ENCODE results near the gene DPH7. TPM values are rescaled to one million over a fixed set of nuclear protein-coding genes. Genes with fewer than 3 reads are reported as not detected.
"Not testable (repeated sequence)": the region's sequence is repeated elsewhere in the genome, so short reads cannot be mapped to it uniquely, and the experiment has no call there.

Gene DPH7
- total RNA-seq, 2 experiments from 2014 or later: 31.9 to 34.2 TPM

DNA sequence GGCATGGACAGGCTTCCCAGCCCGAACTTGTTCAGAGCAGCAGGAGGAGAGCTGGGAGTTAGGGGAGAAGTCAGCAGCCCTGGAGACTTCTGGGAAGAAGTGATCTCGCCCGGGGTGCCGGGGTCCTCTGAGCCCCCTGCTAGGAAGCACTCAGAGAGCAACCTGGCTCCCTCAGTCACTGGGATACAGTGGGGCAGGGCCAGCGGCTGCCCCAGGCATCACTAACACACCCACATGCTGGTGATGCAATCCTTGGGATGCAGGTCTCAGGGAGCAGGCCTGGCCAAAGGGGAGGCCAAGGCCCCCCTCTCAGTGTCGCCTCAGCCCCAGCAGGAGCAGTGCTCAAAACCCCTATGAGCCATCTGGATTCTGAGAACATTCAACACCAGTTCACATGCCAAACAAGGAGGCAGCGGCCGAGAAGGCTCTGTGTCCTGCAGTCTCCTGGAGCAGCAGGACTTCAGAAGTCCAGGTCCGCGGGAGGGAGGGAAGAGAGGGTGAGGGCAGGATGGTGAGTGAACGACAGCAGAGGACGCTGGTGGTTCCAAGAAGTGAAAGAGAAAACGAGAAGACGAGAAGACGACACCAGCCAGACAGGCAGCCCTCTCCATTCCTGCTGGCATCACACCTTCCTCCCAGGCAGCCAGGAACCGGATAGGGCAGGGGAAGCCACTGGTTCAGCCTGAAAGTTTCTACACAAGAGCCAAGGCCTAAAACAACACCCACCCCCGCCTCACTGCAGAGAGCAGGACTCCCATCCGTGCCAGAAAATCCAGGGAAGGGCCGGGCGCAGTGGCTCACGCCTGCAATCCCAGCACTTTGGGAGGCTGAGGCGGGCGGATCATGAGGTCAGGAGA, 30.8 kb downstream of the DPH7 start:
- CTCF ChIA-PET: no interaction called here
- no peak for DNase-seq
- no peak overlapping the region for H3K4me3 Mint-ChIP-seq

DNA sequence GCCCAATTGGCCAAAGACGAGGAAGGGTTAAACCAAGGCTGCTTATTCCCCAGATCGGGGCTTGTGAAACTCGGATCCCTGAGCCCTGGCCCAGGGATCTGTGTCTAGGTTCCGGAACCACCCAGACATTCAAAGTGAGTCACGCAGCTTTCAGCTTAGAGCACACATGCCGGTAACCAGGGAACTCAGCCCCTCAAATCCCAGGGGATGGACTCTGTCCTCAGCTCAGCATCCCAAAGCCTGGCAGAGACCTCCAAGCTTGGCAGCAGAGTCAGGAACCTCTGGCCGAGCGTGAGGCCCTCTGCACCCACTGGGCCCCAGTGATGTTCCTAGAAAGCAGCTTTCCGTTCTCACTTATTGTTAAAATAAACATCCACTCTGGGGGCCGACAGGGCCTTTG, 33.6 kb downstream of the DPH7 start:
- no peak for DNase-seq
- no peaks in the 10 kb centered on the region for H3K9me3 Mint-ChIP-seq
- no peak overlapping the region for H3K4me3 Mint-ChIP-seq
- ChIA-PET POLR2A (no interaction called here), CTCF (interaction anchor here (1.2 to 1.7 kb wide), 3 partner anchors 10 to 123 kb away, joined by 3 to 4 read pairs (median 3); partner anchors contain the start of gene EXD3)
- no peaks in the 10 kb centered on the region for H3K27me3 Mint-ChIP-seq
- no peaks in the 10 kb centered on the region for H3K36me3 Mint-ChIP-seq (ENCODE audit: low read depth)
- no peak overlapping the region for H3K27ac Mint-ChIP-seq
- H3K4me1 Mint-ChIP-seq: peaks cover 11% of the 10 kb centered on the region

More for the DNA sequence above, 30.8 kb downstream of the DPH7 start:
- no peaks in the 10 kb centered on the region for H3K27me3 Mint-ChIP-seq
- H3K4me1 Mint-ChIP-seq: peaks cover 20% of the 10 kb centered on the region
- no peak overlapping the region for H3K27ac Mint-ChIP-seq
- H3K36me3 Mint-ChIP-seq (ENCODE audit: low read depth): peaks cover 2% of the 10 kb centered on the region
- POLR2A ChIA-PET: no interaction called here
- H3K9me3 Mint-ChIP-seq: no peaks in the 10 kb centered on the region

DNA sequence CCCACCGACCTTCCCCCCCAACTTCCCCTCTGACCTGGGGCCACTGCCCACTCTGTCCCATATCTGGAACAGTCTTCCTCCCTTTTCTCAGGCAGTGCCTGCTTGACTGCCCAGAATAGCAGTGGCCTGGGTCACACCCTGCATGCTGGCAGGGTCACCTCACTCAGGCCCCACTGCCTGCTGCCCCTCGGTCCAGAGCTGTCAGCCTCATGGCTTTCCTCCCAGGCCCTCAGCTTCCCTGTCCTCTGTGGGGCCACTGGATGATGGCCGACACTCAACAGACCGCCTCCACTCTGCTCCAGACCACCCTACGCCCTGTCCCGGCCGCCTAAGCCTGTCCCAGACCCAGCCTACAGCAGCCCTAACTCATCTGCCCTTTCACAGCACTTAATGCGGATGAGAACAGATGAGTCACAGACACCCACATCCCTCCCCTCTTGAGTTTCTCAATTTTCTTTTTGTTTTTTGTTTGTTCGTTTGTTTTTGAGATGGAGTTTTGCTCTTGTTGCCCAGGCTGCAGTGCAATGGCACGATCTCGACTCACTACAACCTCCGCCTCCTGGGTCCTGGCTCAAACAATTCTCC, 34.5 kb downstream of the DPH7 start:
- POLR2A ChIA-PET: no interaction called here
- H3K36me3 Mint-ChIP-seq (ENCODE audit: low read depth): no peaks in the 10 kb centered on the region
- no peak for DNase-seq

DNA sequence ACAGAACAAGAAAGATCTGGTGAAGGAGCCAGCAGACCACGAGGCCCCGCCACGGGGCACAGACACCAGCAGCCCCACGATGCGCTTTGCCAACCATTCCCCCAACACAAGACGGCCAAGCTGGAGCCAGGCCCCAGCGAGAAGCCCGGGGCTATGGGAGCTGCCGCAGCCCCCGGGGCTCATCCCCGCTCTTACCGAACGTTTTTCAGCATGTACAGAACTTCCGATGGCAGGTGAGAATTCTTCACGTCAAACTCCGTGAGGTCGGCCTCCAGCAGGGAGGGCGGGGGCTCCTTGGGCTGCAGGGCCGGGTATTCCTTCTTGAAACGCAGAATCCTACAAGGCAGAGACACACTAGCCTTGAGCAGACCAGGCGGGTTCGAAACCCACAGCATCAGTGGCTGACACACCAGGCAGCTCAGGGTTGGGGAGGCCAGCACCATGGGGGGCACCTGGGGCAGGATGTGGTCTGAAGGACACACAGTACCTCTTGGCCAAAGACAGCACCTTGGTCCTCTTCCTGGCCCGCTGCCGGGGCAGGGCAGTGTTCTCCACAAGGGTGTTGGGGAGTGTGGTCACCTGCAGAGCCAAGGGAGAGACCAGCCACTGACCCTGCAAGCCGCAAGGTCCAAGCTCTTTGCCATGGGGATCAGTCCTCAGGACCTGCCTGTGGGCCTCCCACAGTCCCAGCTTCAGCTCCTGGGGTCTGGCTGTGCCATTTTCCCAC, 35.3 kb downstream of the DPH7 start:
- H3K4me1 Mint-ChIP-seq: peaks cover 6% of the 10 kb centered on the region
- no peaks in the 10 kb centered on the region for H3K9me3 Mint-ChIP-seq
- CTCF ChIA-PET: no interaction called here
- DNase-seq: no peak
- no peaks in the 10 kb centered on the region for H3K36me3 Mint-ChIP-seq (ENCODE audit: low read depth)
- H3K4me3 Mint-ChIP-seq: no peak overlapping the region
- POLR2A ChIA-PET: interaction anchor here (0.7 kb wide), 1 partner anchor 9 kb away, joined by 3 read pairs; no protein-coding TSS in a partner anchor
- H3K27me3 Mint-ChIP-seq: no peaks in the 10 kb centered on the region
- no peak overlapping the region for H3K27ac Mint-ChIP-seq

More for the DNA sequence above, 34.5 kb downstream of the DPH7 start:
- Mint-ChIP-seq H3K27me3 (no peaks in the 10 kb centered on the region), H3K27ac (no peak overlapping the region), H3K4me3 (no peak overlapping the region), H3K9me3 (no peaks in the 10 kb centered on the region), H3K4me1 (peaks cover 6% of the 10 kb centered on the region)
- CTCF ChIA-PET: interaction anchor here (1.2 kb wide), 1 partner anchor 9 kb away, joined by 3 read pairs; no protein-coding TSS in a partner anchor

DNA sequence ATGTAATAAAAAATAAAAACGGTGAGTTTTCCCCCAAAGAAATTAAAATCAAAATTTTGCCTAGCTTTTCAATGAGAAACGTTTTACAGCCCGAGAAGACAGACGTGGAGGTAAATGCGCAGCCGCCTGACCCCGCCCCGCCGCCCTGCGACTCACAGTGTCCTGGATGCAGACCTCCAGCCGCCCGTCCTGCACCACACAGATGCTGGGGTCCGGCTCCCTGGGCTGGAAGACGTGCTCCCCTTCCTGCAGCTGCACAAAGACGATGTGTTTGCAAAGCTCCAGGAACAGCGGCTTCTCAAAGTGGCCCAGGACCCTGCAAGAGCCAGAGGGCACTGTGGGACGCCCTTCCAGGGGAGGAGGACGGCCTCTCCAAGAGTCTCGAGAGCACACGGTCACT, 36.2 kb downstream of the DPH7 start:
- POLR2A ChIA-PET: no interaction called here
- no peak overlapping the region for H3K27ac Mint-ChIP-seq
- H3K36me3 Mint-ChIP-seq (ENCODE audit: low read depth): peaks cover 1% of the 10 kb centered on the region
- CTCF ChIA-PET: no interaction called here
- no peak for DNase-seq
- H3K27me3 Mint-ChIP-seq: no peaks in the 10 kb centered on the region
- no peak overlapping the region for H3K4me3 Mint-ChIP-seq
- peaks cover 6% of the 10 kb centered on the region for H3K4me1 Mint-ChIP-seq
- no peaks in the 10 kb centered on the region for H3K9me3 Mint-ChIP-seq

DNA sequence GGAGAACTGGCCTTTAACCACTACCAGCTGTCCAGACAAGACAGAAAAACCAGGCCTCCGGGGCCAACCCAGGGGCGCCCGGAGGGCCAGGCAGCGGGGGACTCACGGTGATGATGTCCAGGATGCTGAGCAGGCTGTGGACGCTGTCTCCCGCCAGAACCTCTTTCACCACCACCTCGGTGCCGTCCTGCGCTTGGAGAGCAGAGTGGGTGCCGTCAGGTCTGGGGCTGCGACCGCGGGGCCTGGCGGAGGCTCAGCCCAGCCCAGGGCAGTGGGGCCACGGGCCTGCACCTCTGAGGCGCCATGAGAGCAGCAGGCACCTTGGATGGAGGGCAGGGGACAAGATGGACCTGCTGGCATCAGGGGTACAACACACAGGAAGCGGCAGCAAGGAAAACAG, 38.2 kb downstream of the DPH7 start:
- no peak overlapping the region for H3K4me3 Mint-ChIP-seq
- ChIA-PET CTCF (no interaction called here), POLR2A (interaction anchor here (1.2 kb wide), 1 partner anchor 10 kb away, joined by 3 read pairs; the partner anchor contains the start of gene PNPLA7)
- H3K9me3 Mint-ChIP-seq: peaks cover 5% of the 10 kb centered on the region
- H3K4me1 Mint-ChIP-seq: peaks cover 20% of the 10 kb centered on the region
- H3K27me3 Mint-ChIP-seq: no peaks in the 10 kb centered on the region
- H3K27ac Mint-ChIP-seq: no peak overlapping the region
- peaks cover 9% of the 10 kb centered on the region for H3K36me3 Mint-ChIP-seq (ENCODE audit: low read depth)
- no peak for DNase-seq

DNA sequence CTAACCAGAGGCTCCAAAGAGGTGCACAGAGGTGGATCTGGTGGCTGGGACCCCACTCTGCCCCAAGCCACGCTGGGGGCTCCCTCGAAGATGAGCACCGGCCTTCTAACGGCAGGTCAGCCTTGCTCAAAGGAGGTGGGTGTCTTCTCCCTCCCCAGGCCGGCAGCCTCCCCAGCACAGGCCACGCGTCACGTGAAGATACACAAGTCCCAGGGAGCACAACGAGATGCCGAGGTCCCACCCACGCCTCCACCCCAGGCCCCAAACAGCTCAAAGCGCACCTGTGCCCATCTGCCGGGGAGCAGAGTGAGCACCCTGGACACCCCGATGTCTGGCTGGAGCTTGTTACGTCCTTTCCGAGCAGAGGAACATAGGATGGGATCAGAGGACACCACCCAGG, 40.7 kb downstream of the DPH7 start:
- CTCF ChIA-PET: no interaction called here
- POLR2A ChIA-PET: no interaction called here
- DNase-seq: no peak
- no peak overlapping the region for H3K27ac Mint-ChIP-seq
- no peak overlapping the region for H3K4me3 Mint-ChIP-seq
- no peaks in the 10 kb centered on the region for H3K27me3 Mint-ChIP-seq
- peaks cover 5% of the 10 kb centered on the region for H3K9me3 Mint-ChIP-seq
- H3K36me3 Mint-ChIP-seq (ENCODE audit: low read depth): peaks cover 9% of the 10 kb centered on the region
- H3K4me1 Mint-ChIP-seq: peaks cover 27% of the 10 kb centered on the region

DNA sequence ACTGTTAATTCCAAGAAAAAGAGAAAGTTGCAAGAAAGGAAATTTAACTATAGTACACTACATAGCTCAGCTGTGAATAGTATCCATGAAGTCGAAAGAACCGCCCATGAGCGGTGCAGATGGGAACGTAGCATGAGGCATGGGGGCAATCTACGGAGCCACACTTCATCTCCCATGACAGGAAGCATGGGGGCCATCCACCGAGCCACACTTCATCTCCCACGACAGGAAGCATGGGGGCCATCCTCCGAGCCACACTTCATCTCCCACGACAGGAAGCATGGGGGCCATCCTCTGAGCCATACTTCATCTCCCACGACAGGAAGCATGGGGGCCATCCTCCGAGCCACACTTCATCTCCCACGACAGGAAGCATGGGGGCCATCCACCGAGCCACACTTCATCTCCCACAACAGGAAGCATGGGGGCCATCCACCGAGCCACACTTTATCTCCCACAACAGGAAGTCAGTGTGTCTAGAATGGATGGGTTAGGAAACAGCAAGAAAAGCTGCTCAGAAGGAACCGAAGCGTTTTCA, 42.1 kb downstream of the DPH7 start:
- peak; percentile 48 for DNase-seq
- POLR2A ChIA-PET: interaction anchor here (0.9 kb wide), 1 partner anchor 15 kb away, joined by 4 read pairs; the partner anchor contains the start of gene MRPL41
- CTCF ChIA-PET; H3K4me3 Mint-ChIP-seq; H3K9me3 Mint-ChIP-seq; H3K36me3 Mint-ChIP-seq (ENCODE audit: low read depth); H3K27me3 Mint-ChIP-seq: not testable (repeated sequence)
- Mint-ChIP-seq H3K4me1 (peaks cover 27% of the 10 kb centered on the region), H3K27ac (peak overlapping the region; percentile 67)

DNA sequence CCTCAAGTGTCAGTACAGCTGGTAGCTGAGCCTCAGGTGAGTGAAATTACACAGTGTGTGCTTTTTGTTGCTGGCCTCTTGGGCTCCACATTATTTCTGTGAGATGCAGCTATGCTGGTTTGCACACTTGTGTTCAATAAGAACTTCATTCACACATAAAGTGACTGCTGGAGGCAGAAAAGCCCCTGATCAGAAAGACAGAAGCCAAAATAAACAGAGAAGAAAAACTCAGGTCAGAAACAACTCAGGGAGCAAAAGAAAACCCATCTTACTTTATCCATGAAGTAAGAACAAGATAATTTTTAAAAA, 43.7 kb downstream of the DPH7 start:
- Mint-ChIP-seq H3K4me1 (peaks cover 30% of the 10 kb centered on the region), H3K9me3 (peaks cover 5% of the 10 kb centered on the region), H3K36me3 (ENCODE audit: low read depth) (peaks cover 9% of the 10 kb centered on the region), H3K27ac (peak overlapping the region; percentile 44), H3K4me3 (no peak overlapping the region), H3K27me3 (no peaks in the 10 kb centered on the region)
- ChIA-PET CTCF (interaction anchor here (0.5 to 1.2 kb wide), 13 partner anchors 10 to 316 kb away, joined by 3 to 5 read pairs (median 4); partner anchors contain the start of genes EHMT1, EXD3, NOXA1 and PNPLA7), POLR2A (no interaction called here)
- no peak for DNase-seq

DNA sequence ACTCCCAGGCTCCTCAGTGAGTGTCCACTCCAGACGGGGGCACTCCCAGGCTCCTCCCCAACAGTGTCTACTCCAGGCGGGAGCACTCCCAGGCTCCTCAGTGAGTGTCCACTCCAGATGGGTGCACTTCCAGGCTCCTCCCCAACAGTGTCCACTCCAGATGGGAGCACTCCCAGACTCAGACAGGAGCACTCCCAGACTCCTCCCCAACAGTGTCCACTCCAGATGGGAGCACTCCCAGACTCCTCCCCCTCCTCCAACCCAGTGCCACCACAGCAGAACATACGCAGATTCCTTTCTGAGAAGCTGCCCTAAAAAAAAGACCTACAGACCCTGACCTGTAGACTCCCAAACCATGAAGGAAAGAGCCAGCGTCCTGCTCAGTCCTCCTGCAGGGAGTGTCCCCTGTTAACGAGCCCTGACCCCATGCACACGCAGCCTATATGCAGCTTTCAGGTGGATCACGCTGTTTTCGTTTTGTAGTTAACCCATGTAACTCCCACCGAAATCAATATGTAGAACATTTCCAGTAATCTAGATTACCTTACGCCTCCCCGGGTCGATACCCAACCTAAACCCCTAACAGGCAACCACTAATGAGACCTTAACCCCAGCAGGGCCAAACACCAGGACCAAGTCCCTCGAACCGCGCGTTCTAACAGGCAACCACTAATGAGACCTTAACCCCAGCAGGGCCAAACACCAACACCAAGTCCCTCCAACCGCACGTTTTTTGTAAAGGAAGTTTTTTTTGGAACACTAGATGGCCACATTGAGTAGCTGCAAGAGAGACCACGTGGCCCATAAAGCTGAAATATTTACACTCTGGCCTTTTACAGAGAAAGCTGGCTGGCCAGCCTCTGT, 44.2 kb downstream of the DPH7 start:
- H3K36me3 Mint-ChIP-seq (ENCODE audit: low read depth): peaks cover 9% of the 10 kb centered on the region
- peak overlapping the region; percentile 44 for H3K27ac Mint-ChIP-seq
- no peak for DNase-seq

DNA sequence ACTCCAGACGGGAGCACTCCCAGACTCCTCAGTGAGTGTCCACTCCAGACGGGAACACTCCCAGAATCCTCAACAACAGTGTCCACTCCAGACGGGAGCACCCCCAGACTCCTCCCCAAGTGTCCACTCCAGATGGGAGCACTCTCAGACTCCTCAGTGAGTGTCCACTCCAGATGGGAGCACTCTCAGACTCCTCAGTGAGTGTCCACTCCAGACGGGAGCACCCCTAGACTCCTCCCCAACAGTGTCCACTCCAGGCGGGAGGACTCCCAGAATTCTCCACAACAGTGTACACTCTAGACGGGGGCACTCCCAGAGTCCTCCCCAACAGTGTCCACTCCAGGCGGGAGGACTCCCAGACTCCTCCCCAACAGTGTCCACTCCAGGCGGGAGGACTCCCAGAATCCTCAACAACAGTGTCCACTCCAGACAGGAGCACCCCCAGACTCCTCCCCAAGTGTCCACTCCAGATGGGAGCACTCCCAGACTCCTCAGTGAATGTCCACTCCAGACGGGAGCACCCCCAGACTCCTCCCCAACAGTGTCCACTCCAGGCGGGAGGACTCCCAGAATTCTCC, 45.7 kb downstream of the DPH7 start:
- H3K4me3 Mint-ChIP-seq; H3K27ac Mint-ChIP-seq; DNase-seq; CTCF ChIA-PET; POLR2A ChIA-PET; H3K9me3 Mint-ChIP-seq; H3K27me3 Mint-ChIP-seq; H3K36me3 Mint-ChIP-seq (ENCODE audit: low read depth): not testable (repeated sequence)
- H3K4me1 Mint-ChIP-seq: peaks cover 30% of the 10 kb centered on the region

More for the DNA sequence above, 44.2 kb downstream of the DPH7 start:
- H3K4me3 Mint-ChIP-seq: no peak overlapping the region
- H3K9me3 Mint-ChIP-seq: peaks cover 5% of the 10 kb centered on the region
- ChIA-PET POLR2A (no interaction called here), CTCF (interaction anchor here (0.5 to 1.2 kb wide), 13 partner anchors 10 to 316 kb away, joined by 3 to 5 read pairs (median 4); partner anchors contain the start of genes EHMT1, EXD3, NOXA1 and PNPLA7)
- H3K27me3 Mint-ChIP-seq: no peaks in the 10 kb centered on the region
- peaks cover 30% of the 10 kb centered on the region for H3K4me1 Mint-ChIP-seq
